RWPE2 (cell line): ENCODE results near the gene GNB1L.

Source experiments
- ATAC-seq: fragments of 200-7000 bp; cut with Tn5 transposase; 3 replicates; pipeline ENCODE4 v1.9.1; 2021; ENCODE audit warnings: low read depth
- DNase-seq: peaks from one replicate; pipeline ENCODE4 v3.0.0-alpha.2; 2020; ENCODE audit warnings: low spot score
- H3K27ac ChIP-seq: fragments of 450-650 bp; 2 replicates; pipeline ENCODE4 v1.5.1; 2017; ENCODE audit warnings: mild to moderate bottlenecking; ENCODE audit not compliant: poor library complexity, severe bottlenecking
- H3K27me3 ChIP-seq: fragments of 250-450 bp; sonication (Bioruptor Pico); 2 replicates; pipeline ENCODE4 v1.5.1; 2021; ENCODE audit warnings: mild to moderate bottlenecking, moderate library complexity; ENCODE audit not compliant: insufficient read depth, poor library complexity, severe bottlenecking
- H3K36me3 ChIP-seq: fragments of 250-450 bp; sonication (Bioruptor Pico); 2 replicates; pipeline ENCODE4 v1.5.1; 2020; ENCODE audit warnings: low read depth, mild to moderate bottlenecking, moderate library complexity
- H3K4me1 ChIP-seq: fragments of 250-450 bp; sonication (Bioruptor Pico); 2 replicates; pipeline ENCODE4 v1.5.1; 2021; ENCODE audit warnings: mild to moderate bottlenecking, moderate library complexity; ENCODE audit not compliant: insufficient read depth, poor library complexity, severe bottlenecking
- H3K4me3 ChIP-seq: fragments of 250-450 bp; sonication (Bioruptor Pico); 2 replicates; pipeline ENCODE4 v1.5.1; 2021; ENCODE audit warnings: mild to moderate bottlenecking, moderate library complexity; ENCODE audit not compliant: severe bottlenecking
- H3K9me3 ChIP-seq: fragments of 250-450 bp; sonication (Bioruptor Pico); 2 replicates; pipeline ENCODE4 v1.5.1; 2021; ENCODE audit warnings: mild to moderate bottlenecking, moderate library complexity; ENCODE audit not compliant: severe bottlenecking
- CTCF ChIP-seq: fragments of 450-650 bp; IDR thresholded peaks from one replicate; pipeline ENCODE4 v1.5.1; 2017; ENCODE audit warnings: mild to moderate bottlenecking, moderate library complexity; ENCODE audit not compliant: poor library complexity, severe bottlenecking

GNB1L gene

GRCh38 chr22:19807161-19807913 lies 47.3 kb downstream of the GNB1L start:
- Histone ChIP-seq H3K4me3 (no peak overlapping the region), H3K9me3 (no peaks in the 10 kb centered on the region), H3K36me3 (no peaks in the 10 kb centered on the region), H3K27ac (peak overlapping the region; percentile 93), H3K27me3 (no peaks in the 10 kb centered on the region), H3K4me1 (peaks cover 28% of the 10 kb centered on the region)
- DNase-seq: no peak
- no peak for TF ChIP-seq CTCF
- no peak for ATAC-seq

GRCh38 chr22:19806213-19807160 lies 48.2 kb downstream of the GNB1L start:
- ATAC-seq (peak; percentile 82), DNase-seq (peak; percentile 96)
- H3K27me3 ChIP-seq: no peaks in the 10 kb centered on the region
- H3K4me1 ChIP-seq: peaks cover 28% of the 10 kb centered on the region
- H3K4me3 ChIP-seq: no peak overlapping the region
- H3K27ac ChIP-seq: peak overlapping the region; percentile 93
- TF ChIP-seq CTCF: no peak
- no peaks in the 10 kb centered on the region for H3K36me3 ChIP-seq
- no peaks in the 10 kb centered on the region for H3K9me3 ChIP-seq

DNA sequence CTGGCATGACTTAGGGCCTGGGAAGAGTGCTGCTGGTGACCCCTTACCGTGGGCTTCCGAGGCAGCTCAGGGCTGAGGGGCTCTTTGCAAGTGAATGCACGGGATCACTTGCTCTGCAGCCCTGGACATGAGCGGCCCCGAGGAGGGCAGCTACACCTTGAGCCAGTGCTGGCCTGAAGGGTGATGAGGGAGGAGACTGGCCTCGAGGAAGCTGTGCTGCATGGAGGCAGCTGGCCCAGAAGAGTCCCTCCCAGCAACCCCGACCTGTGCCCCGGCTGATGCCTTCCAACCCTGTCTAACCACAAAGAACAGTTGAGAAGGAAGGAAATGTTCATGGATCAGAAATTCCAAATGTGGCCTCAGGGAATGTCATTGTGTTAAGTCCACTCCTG lies 48.9 kb downstream of the GNB1L start:
- H3K4me3 ChIP-seq: no peak overlapping the region
- no peak for TF ChIP-seq CTCF
- H3K27me3 ChIP-seq: no peaks in the 10 kb centered on the region
- no peaks in the 10 kb centered on the region for H3K9me3 ChIP-seq
- peak; percentile 24 for ATAC-seq
- no peaks in the 10 kb centered on the region for H3K36me3 ChIP-seq
- no peak for DNase-seq
- H3K4me1 ChIP-seq: peaks cover 28% of the 10 kb centered on the region
- H3K27ac ChIP-seq: peak overlapping the region; percentile 93

GRCh38 chr22:19803736-19804267 lies 50.9 kb downstream of the GNB1L start:
- H3K4me3 ChIP-seq: no peak overlapping the region
- no peaks in the 10 kb centered on the region for H3K36me3 ChIP-seq
- no peaks in the 10 kb centered on the region for H3K27me3 ChIP-seq
- no peak for ATAC-seq
- H3K27ac ChIP-seq: no peak overlapping the region
- DNase-seq: no peak
- H3K9me3 ChIP-seq: peaks cover 3% of the 10 kb centered on the region
- no peak for TF ChIP-seq CTCF
- peaks cover 28% of the 10 kb centered on the region for H3K4me1 ChIP-seq
